Stimulated activated CD4-positive, alpha-beta T cell treated with anti-CD3 and anti-CD28 coated beads, Interleukin-15, amount 100 ng/mL, for 48 hours (primary cell): ENCODE results near the gene DCTN2.
"Not testable (repeated sequence)": the region's sequence is repeated elsewhere in the genome, so short reads cannot be mapped to it uniquely, and the experiment has no call there.

ENCODE experiments used
- DNase-seq, 2 donors: peaks; one replicate each; pipeline ENCODE4 v3.0.0-alpha.2; 2020; ENCODE audit warnings: low read depth in 2 of 2

Gene DCTN2

DNA sequence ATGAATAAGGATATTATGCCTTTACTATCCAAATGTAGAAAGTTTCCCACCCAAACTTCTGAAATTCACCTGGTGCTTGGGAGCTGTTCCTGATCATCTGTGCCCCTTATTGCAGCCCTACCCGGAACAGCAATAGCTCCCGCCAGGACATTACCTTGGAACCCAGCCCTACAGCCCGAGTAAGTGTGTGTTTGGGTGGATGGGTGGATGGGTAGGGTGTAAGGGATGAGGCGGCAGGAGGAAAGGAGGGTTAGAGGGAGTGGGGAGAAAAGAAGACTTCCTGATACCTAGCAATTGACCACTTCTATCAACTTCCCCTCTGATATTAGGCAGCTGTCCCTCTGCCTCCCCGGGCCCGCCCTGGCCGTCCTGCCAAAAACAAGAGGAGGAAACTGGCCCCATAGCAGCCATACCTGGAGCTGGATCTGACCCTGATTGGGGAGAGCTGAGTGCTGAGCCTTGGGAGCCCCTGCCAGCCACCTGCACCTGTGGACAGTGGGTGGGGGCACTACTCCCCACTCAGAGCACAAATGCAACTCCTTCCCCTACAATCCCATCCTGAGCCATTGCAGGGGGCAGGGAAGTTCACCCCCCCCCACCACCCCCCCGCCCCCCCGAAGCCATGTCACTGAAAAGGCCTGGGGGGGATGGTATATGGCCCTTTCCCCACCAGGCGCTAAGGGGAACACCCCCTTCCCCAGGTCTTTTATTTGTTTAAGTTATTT, 18.0 kb downstream of the DCTN2 start:
- no peak for DNase-seq

DNA sequence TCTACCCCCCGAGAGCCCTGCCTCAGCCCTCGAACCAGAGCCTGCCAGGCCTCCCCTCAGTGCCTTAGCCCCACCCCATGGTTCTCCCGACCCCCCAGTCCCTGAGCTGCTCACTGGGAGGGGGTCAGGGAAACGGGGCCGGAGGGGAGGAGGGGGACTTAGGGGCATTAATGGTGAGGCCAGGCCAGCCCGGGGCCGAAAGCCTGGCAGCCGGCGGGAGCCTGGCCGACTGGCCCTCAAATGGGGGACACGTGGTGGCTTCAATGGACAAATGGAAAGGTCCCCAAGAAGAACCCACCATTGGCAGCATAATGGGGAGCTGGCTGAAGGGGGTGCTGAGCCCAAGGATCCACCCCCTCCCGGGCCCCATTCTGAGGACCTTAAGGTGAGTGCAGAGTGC, 18.8 kb downstream of the DCTN2 start:
- no peak for DNase-seq

DNA sequence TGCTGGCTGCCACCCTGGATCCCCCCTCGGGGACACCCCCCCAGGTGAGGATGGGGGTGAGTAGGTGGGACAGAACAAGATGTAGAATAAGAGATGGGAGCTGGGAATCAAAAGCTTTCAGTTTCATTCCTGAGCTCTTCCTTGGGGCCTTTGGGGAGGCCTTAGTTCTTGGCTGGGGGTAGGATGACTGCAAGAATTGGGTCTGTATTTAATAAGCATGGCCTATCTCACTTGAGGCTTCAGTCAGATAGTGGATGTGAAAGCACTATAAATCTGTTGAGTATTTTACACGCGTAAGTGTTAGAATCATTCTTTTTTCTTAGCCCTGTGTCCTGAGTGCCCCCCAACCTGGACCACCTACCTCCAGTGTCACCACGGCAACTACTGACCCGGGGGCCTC, 19.8 kb downstream of the DCTN2 start:
- no peak for DNase-seq

DNA sequence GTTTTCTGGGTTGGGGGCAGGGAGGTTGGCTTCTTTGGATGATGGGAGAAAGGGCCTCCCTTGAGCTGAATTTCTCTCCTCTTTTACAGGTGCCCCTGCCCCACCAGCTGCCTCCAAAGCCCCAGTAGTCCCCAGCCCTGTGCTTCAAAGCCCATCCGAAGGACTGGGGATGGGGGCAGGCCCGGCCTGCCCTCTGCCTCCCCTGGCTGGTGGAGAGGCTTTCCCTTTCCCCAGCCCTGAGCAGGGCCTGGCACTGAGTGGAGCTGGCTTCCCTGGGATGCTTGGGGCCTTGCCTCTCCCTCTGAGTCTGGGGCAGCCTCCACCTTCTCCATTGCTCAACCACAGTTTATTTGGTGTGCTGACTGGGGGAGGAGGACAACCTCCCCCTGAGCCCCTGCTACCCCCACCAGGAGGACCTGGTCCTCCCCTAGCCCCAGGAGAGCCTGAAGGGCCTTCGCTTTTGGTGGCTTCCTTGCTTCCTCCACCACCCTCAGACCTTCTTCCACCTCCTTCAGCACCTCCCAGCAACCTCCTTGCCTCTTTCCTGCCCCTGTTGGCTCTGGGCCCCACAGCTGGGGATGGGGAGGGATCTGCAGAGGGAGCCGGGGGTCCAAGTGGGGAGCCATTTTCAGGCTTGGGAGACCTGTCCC, 20.4 kb downstream of the DCTN2 start:
- DNase-seq = no peak

DNA sequence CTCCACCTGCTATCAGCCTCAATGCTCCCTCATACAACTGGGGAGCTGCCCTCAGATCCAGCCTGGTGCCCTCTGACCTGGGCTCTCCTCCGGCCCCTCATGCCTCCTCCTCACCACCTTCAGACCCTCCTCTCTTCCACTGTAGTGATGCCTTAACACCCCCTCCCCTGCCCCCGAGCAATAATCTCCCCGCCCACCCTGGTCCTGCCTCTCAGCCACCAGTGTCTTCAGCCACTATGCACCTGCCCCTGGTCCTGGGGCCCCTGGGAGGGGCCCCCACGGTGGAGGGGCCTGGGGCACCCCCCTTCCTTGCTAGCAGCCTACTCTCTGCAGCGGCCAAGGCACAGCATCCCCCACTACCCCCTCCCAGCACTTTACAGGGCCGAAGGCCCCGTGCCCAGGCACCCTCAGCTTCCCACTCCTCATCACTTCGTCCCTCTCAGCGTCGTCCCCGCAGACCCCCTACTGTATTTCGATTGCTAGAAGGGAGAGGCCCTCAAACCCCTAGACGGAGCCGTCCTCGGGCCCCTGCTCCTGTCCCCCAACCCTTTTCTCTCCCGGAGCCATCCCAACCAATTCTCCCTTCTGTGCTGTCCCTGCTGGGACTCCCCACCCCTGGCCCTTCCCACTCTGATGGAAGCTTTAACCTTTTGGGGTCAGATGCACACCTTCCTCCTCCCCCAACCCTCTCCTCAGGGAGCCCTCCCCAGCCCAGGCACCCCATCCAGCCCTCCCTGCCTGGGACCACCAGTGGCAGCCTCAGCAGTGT, 21.2 kb downstream of the DCTN2 start:
- DNase-seq = no peak

DNA sequence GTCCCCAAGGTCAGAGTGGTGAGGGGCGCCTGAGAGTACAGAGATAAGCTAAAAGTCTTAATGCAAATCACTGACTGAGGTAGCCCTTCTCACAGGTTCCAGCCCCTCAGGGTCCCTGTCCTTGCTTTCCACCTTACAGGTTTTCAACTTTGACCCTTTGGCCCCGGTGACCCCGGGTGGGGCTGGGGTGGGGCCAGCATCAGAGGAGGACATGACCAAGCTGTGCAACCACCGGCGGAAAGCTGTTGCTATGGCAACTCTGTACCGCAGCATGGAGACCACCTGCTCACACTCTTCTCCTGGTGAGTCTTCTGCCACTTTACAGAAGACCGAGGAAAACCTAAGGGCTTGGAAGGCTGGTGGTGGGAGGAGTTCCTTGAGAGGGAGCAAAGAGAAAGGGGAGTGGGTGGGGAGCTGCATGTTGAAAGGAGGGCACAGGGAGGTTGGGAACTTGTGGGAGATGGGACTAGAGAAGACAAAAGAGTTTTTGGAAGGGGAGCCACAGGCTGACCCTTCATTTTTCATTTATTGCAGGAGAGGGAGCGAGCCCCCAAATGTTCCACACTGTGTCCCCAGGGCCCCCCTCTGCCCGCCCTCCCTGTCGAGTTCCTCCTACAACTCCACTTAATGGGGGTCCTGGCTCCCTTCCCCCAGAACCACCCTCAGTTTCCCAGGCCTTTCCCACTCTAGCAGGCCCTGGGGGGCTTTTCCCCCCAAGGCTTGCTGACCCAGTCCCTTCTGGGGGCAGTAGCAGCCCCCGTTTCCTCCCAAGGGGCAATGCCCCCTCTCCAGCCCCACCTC, 22.0 kb downstream of the DCTN2 start:
- no peak for DNase-seq

DNA sequence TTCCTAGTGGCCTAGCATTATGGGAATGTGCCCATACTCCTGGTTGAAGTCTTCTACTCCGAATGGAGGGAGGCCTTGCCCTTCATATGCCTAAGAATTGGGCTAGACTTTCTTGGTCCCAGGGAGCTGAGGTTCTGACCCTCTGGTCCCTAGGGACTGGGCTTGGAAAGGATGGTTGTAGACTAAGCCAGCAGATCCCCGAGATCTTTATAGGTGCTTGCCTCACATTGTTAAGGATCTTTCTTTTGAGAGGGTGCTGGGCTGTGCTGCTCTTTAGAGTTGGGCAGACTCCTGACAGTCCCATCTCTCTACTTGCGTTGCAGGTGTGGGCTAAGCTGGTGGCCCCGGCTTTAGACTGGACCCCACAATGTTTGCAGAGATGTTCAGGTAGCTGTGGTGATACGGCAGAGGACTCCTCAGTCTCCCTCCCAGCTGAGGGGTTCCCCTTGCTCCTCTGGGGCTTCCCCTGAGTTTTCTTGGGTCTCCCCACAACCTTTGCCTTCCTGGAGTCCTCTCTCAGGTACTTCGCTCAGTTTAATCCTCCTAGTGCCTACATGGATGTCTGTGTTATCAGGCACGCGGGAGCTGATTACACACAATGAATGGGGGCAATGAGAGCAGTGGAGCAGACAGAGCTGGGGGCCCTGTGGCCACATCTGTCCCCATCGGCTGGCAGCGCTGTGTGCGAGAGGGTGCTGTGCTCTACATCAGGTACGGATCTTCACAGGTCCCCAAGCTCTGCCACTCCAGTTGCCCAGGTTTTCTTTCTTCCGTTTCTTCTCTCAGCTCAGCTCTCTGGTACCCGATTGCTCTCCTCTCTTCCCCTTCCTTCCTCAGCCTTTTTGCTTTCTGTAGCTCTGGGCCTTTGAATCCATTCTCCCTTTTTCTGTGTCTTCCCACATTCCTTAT, 23.0 kb downstream of the DCTN2 start:
- DNase-seq = no peak

DNA sequence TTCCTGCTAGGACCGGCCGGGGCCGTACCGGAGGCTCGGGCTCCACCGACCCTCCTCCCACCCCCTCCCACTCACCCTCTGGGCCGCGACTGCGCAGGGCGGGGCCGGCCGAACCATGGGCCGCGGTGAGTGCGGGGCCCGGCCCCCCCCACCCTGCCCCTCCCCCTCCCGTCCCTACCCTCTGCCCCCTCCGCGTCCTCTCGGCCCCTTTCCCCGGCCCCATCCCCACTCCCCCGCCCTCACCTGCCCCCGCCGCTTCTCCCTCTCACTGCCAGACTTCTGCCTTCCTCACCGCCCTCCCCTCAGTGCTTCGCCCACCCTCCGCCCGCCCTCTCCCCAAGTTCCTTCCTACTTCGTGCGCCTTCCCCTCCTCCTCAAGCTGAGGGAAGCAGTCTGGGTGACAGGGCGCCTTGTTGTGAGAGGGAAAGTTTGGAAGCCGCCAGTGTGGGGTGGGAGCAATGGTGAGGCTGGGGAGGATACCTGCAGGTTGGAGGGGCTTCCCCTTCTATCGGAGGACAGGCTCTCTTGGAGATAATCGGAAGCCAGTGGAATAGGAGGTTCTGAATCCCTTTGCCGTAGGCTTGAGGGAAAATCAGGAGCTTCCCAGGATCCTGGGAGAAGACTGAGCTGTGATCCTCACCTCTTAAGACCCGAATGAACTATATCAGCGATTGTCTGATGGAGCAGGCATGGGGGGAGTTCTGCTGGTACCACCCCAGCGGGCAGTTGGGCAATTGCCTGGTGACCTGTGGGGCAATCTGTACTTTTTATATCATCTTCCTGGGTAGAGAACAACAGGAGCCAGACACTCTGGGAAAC, 23.9 kb downstream of the DCTN2 start:
- DNase-seq = peak in 1 of 2 donors; percentile 22

DNA sequence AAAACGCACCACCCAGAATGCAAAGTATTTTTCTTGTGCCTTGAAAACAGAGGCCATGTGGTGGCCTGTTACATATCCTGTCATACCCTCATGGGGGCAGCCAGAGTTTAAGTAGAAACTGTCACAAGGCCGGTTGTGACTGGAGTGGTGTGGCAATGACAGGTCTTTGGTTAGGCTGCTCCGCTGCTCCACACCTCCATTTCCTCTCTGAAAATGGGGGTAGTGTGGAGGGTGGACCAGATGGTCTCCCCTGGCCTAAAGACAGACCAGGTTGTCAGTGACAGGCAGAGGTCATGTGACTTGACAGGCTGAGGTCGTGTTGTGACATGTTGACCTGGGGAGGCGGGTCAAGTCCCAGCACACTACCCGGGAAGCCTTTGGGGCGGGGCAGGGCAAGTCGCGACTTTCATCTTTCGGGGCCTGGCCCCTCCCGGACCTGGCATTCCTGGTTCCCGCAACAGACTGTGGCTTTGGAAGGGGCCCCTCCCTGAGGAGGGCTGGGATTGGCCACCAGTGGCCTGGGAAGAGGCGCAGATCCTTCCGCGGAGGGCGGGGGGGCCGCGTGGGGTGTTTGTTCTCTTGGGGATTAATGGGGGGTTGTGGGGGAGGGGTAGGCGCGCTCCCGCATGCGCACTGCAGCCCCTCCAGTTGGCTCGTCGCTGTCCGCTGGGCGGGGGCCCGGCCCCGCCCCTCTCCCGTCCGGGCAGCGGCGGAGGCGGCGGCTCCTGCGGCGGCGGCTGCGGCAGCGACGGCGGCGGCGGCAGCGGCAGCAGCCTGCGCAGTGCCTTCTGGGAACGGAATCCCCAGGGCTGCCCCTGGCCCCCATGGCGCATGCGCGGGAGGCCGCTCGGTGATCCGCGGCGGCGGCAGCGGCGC, 24.7 kb downstream of the DCTN2 start, which contains the start of gene MBD6:
Gene MBD6, plus strand, starts transcription at position 814 of the 876 bp plus-strand sequence. CDS start 1,480 bp downstream, outside the sequence.
- peak; percentile 82 to 86 for DNase-seq

DNA sequence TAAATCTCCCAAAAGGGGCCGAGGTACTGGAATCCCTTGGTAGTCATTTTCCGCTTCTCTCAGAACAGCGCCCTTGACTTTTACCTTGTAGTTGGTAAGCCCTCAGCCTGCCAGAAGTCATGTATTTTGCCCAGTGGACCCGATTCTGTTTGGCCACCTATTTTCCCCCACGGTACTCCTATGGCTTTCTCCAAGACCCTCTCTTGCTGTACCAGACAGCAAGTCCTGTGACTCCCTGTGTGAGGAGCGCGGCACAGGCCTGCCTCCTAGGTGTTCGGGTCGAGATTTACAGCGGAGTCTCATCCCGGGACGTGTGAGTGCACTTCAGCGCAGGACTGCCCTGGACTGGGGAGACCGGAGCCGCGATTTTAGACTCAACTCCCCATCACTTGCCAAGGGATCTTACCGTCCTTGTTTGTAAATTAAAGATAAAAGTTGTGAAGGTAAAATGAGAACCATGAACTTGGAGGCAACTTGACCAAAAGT, 25.4 kb downstream of the DCTN2 start:
- no peak for DNase-seq

DNA sequence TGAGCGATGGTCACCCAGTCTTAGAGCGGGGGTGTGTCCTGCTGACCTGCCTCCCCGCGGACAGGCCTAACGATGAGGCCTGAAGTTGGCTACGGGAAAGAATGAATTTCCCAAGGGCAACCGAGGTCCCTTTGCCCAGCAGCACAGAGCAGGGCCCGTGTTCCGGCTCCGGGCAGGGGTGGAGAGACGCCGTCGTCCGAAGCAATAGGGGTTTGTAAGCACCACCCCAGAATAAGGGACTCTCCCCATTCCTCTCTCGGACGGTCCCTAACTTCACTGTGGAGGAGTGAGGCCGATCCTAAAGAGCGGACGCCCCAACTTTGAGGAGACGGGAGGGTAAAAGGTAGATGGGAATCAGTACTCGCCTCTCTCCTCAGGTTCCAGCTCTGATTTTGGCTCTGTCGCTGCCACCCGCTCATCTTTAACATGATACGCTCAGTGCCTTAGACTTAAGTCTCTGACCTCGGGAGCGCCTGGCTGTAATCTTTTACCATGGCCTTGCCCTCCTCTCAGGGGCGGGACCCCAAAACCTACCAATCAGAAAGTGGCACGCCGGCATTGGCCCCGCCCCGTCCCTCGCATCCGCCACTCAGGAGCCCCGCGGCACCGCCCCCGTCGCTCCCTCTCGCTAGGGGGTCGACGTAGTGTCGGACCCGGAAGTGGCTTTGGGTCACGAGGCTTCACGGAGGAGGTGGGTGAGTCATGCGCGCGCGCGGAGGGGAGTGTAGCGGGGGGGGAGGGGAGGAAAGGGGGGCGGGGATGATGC, 26.8 kb downstream of the DCTN2 start, which contains the start of gene DDIT3:
Gene DDIT3, minus strand, starts transcription at position 462 of the 766 bp plus-strand sequence. CDS start 3,108 bp downstream, outside the sequence.
- peak; percentile 99 to 100 for DNase-seq

DNA sequence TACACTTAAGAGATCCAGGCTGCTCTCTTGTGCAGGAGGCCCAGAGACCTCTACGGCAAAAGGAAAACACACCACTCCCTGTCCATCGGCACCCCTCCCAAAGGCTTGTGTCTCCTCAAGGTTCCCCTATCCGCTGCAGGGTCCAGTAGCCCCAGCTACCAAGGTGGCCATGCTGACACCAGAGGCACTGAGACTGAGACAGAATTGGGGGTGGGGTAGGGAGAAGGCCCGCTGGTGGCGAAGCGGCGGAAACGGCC, 27.3 kb downstream of the DCTN2 start:
- DNase-seq = no peak

DNA sequence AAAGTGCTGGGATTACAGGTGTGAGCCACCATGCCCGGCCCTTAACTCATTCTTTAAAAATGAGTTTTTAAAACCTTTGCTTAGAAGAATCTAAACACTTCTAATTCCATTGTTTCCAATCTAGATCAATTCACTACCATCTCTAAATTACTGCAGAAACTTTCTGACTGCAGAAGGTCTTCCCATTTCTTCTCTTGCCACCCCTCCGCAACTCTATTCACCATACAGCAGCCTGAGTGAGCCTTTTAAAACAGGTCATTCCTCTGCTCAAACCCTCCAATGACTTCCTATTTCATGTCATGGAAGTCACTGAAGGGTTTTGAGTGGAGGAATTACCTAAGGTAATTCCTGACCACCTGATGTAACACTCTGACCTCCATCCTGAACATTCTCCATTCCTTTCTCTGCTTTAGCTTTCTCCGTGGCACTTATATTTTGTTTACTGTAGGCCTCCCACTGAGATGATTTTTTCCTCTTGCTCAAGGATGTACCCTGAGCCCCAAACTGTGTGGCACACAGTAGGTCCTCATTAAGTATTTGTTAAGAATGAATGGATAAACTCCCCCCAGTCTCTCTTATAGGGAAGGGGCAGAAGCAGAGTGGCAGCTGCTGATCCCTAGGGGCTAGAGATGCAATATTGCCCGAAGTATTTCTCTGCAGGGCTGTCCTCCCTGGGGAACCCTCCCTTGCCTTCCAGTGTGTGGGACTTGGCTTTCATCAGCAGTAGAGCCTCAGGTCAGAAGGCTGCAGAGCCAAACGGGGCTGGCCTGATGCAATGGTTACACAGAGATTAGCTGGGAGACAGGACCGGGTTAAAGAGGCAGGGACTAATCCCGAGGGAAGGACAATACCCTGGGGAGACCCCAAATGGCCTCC, 27.8 kb downstream of the DCTN2 start:
- peak in 1 of 2 donors; percentile 6 for DNase-seq

DNA sequence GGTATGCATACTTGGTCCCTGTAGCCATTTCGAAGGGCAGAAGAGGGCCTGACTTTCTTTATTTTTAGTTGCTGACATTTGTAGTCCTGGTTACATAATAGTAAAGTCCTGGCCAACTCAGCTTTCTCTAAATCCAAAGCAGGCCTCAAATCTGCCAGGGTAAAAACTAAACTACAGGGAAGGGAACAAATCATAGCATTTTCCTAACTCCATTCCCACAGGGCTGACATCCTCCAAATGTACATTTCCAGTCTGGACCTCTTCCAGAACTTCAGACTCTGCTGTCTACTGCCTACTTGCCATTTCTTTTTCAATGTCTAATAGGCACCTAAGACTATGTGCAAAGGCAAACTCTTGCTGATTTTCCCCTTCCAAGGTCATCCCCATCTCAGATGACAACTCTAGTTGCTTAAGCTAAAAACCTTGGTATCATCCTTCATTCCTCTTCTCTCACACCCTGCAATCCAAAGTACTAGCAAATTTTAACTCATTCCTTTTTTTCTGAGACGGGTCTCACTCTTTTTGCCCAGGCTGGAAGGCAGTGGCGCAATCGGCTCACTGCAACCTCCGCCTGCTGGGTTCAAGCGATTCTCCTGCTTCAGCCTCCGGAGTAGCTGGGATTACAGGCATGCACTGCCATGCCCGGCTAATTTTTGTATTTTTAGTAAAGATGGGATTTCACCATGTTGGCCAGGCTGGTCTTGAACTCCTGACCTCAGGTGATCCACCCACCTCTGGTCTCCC, 28.6 kb downstream of the DCTN2 start:
- no peak for DNase-seq

DNA sequence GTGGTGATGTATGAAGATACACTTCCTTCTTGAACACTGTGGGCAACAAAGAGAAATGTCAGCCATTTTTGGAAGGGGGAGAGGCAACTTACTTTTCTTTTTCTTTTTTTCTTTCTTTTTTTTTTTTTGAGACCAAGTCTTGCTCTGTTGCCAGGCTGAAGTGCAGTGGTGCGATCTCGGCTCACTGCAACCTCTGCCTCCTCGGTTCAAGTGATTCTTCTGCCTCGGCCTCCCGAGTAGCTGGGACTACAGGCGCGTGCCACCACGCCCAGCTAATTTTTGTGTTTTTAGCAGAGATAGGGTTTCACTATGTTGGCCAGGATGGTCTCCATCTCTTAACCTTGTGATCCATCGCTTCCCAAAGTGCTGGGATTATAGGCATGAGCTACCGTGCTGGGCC, 29.3 kb downstream of the DCTN2 start:
- DNase-seq = not testable (repeated sequence)

DNA sequence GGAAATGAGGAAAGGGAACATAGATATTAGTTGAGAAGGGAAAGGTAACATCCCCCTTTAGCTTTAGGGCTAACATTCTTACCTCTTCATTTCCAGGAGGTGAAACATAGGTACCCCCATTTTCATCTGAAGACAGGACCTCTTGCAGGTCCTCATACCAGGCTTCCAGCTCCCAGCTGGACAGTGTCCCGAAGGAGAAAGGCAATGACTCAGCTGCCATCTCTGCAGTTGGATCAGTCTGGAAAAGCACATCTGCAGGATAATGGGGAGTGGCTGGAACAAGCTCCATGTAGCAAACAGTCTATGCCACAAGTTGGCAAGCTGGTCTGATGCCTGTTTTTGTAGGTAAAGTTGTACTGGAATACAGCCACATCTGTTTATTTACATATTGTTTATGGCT, 29.8 kb downstream of the DCTN2 start:
- no peak for DNase-seq
